Myocyte (in vitro differentiated cells): Measurements from ENCODE around the gene GNB1L. TPM values are rescaled to one million over a fixed set of nuclear protein-coding genes. Genes with fewer than 3 reads are reported as not detected.

Experiments
- DNase-seq: peaks from one replicate; pipeline ENCODE4 v3.0.0-alpha.2; 2012; ENCODE audit warnings: low read depth
- total RNA-seq: library from RNA; depleted of rRNA; stranded (reverse); fragments of >200 nt; gene quantifications from 2 replicates; pipeline ENCODE4 v1.2.3, GENCODE V29; 2014

Gene GNB1L
- total RNA-seq, 1 donor from 2014 or later = 6.9 TPM

- no peak for DNase-seq
These were observed 42.6 kb downstream of the GNB1L start for GRCh38 chr22:19811811-19812771.

- DNase-seq = no peak
These were observed 43.5 kb downstream of the GNB1L start for GRCh38 chr22:19811211-19811621.

- peak; percentile 82 for DNase-seq
These were observed 44.1 kb downstream of the GNB1L start for GRCh38 chr22:19810381-19811201.

GRCh38 chr22:19809741-19810140, 44.9 kb downstream of the GNB1L start:
- no peak for DNase-seq

- DNase-seq = no peak
These were observed 45.7 kb downstream of the GNB1L start for GRCh38 chr22:19808873-19809478.

- DNase-seq = no peak
These were observed 46.5 kb downstream of the GNB1L start for GRCh38 chr22:19807914-19808872.

- DNase-seq = no peak
These were observed 47.3 kb downstream of the GNB1L start for GRCh38 chr22:19807161-19807913.

GRCh38 chr22:19806213-19807160, 48.2 kb downstream of the GNB1L start:
- no peak for DNase-seq

- DNase-seq = peak; percentile 35
These were observed 48.9 kb downstream of the GNB1L start for GRCh38 chr22:19805821-19806212.

GRCh38 chr22:19803736-19804267, 50.9 kb downstream of the GNB1L start:
- no peak for DNase-seq

GRCh38 chr22:19802894-19803735, 51.6 kb downstream of the GNB1L start:
- DNase-seq = no peak

- no peak for DNase-seq
These were observed 52.4 kb downstream of the GNB1L start for GRCh38 chr22:19802001-19802893.

GRCh38 chr22:19801340-19802000, 53.2 kb downstream of the GNB1L start:
- no peak for DNase-seq

GRCh38 chr22:19800761-19801244, 53.9 kb downstream of the GNB1L start:
- DNase-seq = peak; percentile 34

GRCh38 chr22:19800306-19800705, 54.4 kb downstream of the GNB1L start:
- no peak for DNase-seq
